Mucosa of descending colon (tissue), 3 donors: ENCODE results near the gene SYTL2. TPM values are rescaled to one million over a fixed set of nuclear protein-coding genes. Genes with fewer than 3 reads are reported as not detected.

Experiments used
- ATAC-seq: fragments of 200-7000 bp; cut with Tn5 transposase; one replicate; pipeline ENCODE4 v1.9.1; 2020; ENCODE audit warnings: mild to moderate bottlenecking, moderate library complexity
- DNase-seq, 3 donors: peaks; one replicate each; pipeline ENCODE4 v3.0.0-alpha.2; 2020
- H3K36me3 ChIP-seq: fragments of 200-600 bp; one replicate; pipeline ENCODE4 v1.8.0; 2021; ENCODE audit warnings: low read depth, mild to moderate bottlenecking
- H3K4me1 ChIP-seq: fragments of 200-600 bp; one replicate; pipeline ENCODE4 v1.8.0; 2021; ENCODE audit warnings: low read depth, mild to moderate bottlenecking
- H3K4me3 ChIP-seq: fragments of 200-600 bp; one replicate; pipeline ENCODE4 v1.8.0; 2021; ENCODE audit warnings: mild to moderate bottlenecking
- H3K9me3 ChIP-seq: fragments of 200-600 bp; one replicate; pipeline ENCODE4 v1.8.0; 2021; ENCODE audit warnings: mild to moderate bottlenecking
- CTCF ChIP-seq: fragments of 200-600 bp; IDR thresholded peaks from one replicate; pipeline ENCODE4 v1.8.0; 2022; ENCODE audit warnings: antibody characterized with exemption, mild to moderate bottlenecking
- intact Hi-C, 2 donors: fragments of 100-400 bp; cut with DNase I in 1 of 2; cut with micrococcal nuclease in 1 of 2; formaldehyde crosslinking; loops; one replicate each; pipeline versions ENCODE4 v1.11.0 to v1.11.1; 2022; cut with DNase I, micrococcal nuclease
- total RNA-seq, 3 donors: library from RNA; stranded (reverse); fragmentation: NEBNext Ultra II Directional in 2 of 3; extraction: Animal tissue kit (Norgen Biotek cat#: 25700) in 2 of 3; gene quantifications; one replicate each; pipeline versions ENCODE4 v1.2.1 to v1.2.4, GENCODE V29; 2021 to 2023
- donor health status: DM: no; HTN: no; CAD: no; lungs with moderate emphysema.
- donor health status: DM: no; HTN: no; CAD: no.
- donor health status: DM: no; HTN: yes; CAD: no.

Gene SYTL2
- total RNA-seq, 3 donors from 2014 or later = 150 to 502 (median 282) TPM

GRCh38 chr11:85819441-85819840 is 8.5 kb upstream of the SYTL2 start:
- Histone ChIP-seq H3K4me3 (no peak overlapping the region), H3K9me3 (no peaks in the 10 kb centered on the region), H3K4me1 (peaks cover 14% of the 10 kb centered on the region), H3K36me3 (no peaks in the 10 kb centered on the region)
- no peak for TF ChIP-seq CTCF
- no peak for ATAC-seq
- intact Hi-C loops = no loop called here
- DNase-seq = no peak

- intact Hi-C loops = no loop called here
- DNase-seq = no peak
- Histone ChIP-seq H3K4me3 (no peak overlapping the region), H3K36me3 (no peaks in the 10 kb centered on the region), H3K9me3 (no peaks in the 10 kb centered on the region), H3K4me1 (peaks cover 32% of the 10 kb centered on the region)
- ATAC-seq = no peak
- TF ChIP-seq CTCF = no peak
These were observed 4.4 kb upstream of the SYTL2 start for GRCh38 chr11:85815186-85815931.

- H3K4me1 ChIP-seq = peaks cover 32% of the 10 kb centered on the region
- H3K36me3 ChIP-seq = no peaks in the 10 kb centered on the region
- TF ChIP-seq CTCF = no peak
- intact Hi-C loops = no loop called here
- H3K9me3 ChIP-seq = no peaks in the 10 kb centered on the region
- ATAC-seq (peak; percentile 69), DNase-seq (peak; percentile 65 to 82 (median 80))
- no peak overlapping the region for H3K4me3 ChIP-seq
These were observed 2.8 kb upstream of the SYTL2 start for GRCh38 chr11:85813721-85814120.

- ATAC-seq (no peak), DNase-seq (peak; percentile 43 to 52 (median 47))
- Histone ChIP-seq H3K9me3 (no peaks in the 10 kb centered on the region), H3K36me3 (no peaks in the 10 kb centered on the region), H3K4me1 (peaks cover 32% of the 10 kb centered on the region), H3K4me3 (no peak overlapping the region)
- intact Hi-C loops = no loop called here
- TF ChIP-seq CTCF = no peak
These were observed 683 bp upstream of the SYTL2 start for GRCh38 chr11:85811624-85812023.

- intact Hi-C loops = no loop called here
- Histone ChIP-seq H3K36me3 (no peaks in the 10 kb centered on the region), H3K4me3 (peak overlapping the region; percentile 65), H3K9me3 (no peaks in the 10 kb centered on the region), H3K4me1 (peaks cover 32% of the 10 kb centered on the region)
- ATAC-seq (peak; percentile 5), DNase-seq (peak in 2 of 3 donors; percentile 56 to 59)
- no peak for TF ChIP-seq CTCF
These were observed 445 bp downstream of the SYTL2 start for GRCh38 chr11:85810521-85810870.

- peaks cover 32% of the 10 kb centered on the region for H3K4me1 ChIP-seq
- intact Hi-C loops = no loop called here
- DNase-seq = peak; percentile 46 to 62 (median 58)
These were observed 1.1 kb downstream of the SYTL2 start for GRCh38 chr11:85809863-85810262.

More at GRCh38 chr11:85809863-85810262, 1.1 kb downstream of the SYTL2 start:
- no peaks in the 10 kb centered on the region for H3K9me3 ChIP-seq
- no peak for TF ChIP-seq CTCF
- peak; percentile 7 for ATAC-seq
- peak overlapping the region; percentile 65 for H3K4me3 ChIP-seq
- no peaks in the 10 kb centered on the region for H3K36me3 ChIP-seq
